Measurements from ENCODE around the gene AGAP5. TPM values are rescaled to one million over a fixed set of nuclear protein-coding genes. Genes with fewer than 3 reads are reported as not detected.

The AGAP5 gene
- total and polyA plus RNA-seq, 10 of the 15 experiments (the other 5 are each of a cell fraction or from before 2014, with no cell fraction given), result 0.68 to 8.5 (median 6.7) TPM; not detected in 1

DNA sequence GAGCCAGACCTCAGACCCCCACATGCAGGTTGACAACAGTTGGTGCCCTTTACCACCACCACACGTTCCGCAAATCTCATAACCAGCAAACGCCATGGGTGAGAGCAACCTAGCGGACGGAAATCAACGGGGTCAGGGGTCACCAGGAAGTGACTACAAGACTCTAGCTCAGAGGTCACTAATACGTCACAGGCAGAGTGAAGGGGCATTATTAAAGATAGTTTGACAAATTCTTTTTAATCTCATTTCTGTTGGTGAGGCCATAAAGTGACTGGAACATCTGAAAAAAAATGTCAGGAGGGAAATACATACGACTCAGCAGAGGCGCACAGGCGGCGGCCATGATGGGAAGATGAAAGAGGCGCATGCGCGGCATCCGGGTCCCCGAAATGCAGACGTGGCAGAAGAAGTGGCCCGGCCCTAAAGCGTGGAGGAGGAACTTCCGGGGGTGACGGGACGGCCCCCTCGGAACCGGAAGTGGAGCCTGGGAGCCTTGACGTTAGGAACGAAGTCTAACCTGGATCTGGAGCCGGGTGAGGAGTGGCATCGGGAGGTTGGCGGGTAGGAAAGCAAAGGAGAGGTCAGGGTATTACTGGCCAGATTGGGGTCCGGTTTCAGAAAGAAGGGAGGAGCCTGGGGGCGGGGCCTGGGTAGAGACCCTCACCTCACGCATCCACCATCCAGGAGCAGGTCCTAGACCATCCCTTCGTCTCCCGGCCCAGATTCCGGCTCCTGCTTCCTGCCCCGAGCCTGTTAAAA is 46.2 kb upstream of the AGAP5 start, which contains the start of gene SEC24C (continued):
- TF ChIP-seq, protein P1, sequence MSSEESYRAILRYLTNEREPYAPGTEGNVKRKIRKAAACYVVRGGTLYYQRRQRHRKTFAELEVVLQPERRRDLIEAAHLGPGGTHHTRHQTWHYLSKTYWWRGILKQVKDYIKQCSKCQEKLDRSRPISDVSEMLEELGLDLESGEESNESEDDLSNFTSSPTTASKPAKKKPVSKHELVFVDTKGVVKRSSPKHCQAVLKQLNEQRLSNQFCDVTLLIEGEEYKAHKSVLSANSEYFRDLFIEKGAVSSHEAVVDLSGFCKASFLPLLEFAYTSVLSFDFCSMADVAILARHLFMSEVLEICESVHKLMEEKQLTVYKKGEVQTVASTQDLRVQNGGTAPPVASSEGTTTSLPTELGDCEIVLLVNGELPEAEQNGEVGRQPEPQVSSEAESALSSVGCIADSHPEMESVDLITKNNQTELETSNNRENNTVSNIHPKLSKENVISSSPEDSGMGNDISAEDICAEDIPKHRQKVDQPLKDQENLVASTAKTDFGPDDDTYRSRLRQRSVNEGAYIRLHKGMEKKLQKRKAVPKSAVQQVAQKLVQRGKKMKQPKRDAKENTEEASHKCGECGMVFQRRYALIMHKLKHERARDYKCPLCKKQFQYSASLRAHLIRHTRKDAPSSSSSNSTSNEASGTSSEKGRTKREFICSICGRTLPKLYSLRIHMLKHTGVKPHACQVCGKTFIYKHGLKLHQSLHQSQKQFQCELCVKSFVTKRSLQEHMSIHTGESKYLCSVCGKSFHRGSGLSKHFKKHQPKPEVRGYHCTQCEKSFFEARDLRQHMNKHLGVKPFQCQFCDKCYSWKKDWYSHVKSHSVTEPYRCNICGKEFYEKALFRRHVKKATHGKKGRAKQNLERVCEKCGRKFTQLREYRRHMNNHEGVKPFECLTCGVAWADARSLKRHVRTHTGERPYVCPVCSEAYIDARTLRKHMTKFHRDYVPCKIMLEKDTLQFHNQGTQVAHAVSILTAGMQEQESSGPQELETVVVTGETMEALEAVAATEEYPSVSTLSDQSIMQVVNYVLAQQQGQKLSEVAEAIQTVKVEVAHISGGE (CRISPR knock-in tag; IDR thresholded peaks at IDR 0.05), result 0 out of 2 replicates have a peak, but pooled peaks have one; percentile 18
- no peak for TF ChIP-seq YBX1 (IDR thresholded peaks at IDR 0.05)
- TF ChIP-seq SUPT20H (IDR thresholded peaks at IDR 0.05; ENCODE audit: borderline replicate concordance, control insufficient read depth, low read depth, low read length), result no peak
- peak; percentile 99 for TF ChIP-seq YY1 (IDR thresholded peaks at IDR 0.05; ENCODE audit: low read depth, low read length)
- TF ChIP-seq, protein P2, sequence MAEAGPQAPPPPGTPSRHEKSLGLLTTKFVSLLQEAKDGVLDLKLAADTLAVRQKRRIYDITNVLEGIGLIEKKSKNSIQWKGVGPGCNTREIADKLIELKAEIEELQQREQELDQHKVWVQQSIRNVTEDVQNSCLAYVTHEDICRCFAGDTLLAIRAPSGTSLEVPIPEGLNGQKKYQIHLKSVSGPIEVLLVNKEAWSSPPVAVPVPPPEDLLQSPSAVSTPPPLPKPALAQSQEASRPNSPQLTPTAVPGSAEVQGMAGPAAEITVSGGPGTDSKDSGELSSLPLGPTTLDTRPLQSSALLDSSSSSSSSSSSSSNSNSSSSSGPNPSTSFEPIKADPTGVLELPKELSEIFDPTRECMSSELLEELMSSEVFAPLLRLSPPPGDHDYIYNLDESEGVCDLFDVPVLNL (IDR thresholded peaks at IDR 0.05; ENCODE audit: low read depth, low read length), result no peak
- peak; percentile 22; the same call in 1 of the 3 replicates for TF ChIP-seq POU2F2 (IDR thresholded peaks at IDR 0.05; ENCODE audit: borderline replicate concordance, low read depth, low read length)
- TF ChIP-seq, protein P3, sequence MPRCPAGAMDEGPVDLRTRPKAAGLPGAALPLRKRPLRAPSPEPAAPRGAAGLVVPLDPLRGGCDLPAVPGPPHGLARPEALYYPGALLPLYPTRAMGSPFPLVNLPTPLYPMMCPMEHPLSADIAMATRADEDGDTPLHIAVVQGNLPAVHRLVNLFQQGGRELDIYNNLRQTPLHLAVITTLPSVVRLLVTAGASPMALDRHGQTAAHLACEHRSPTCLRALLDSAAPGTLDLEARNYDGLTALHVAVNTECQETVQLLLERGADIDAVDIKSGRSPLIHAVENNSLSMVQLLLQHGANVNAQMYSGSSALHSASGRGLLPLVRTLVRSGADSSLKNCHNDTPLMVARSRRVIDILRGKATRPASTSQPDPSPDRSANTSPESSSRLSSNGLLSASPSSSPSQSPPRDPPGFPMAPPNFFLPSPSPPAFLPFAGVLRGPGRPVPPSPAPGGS (IDR thresholded peaks at IDR 0.05; ENCODE audit: borderline replicate concordance, insufficient read depth, low read depth, low read length, poor library complexity, severe bottlenecking), result no peak
- TF ChIP-seq NR2C1 (IDR thresholded peaks at IDR 0.05), result peak; percentile 98
- TF ChIP-seq BACH1 (IDR thresholded peaks at IDR 0.05; ENCODE audit: borderline replicate concordance), result no peak
- no peak for TF ChIP-seq DPF2 (IDR thresholded peaks at IDR 0.05)
- TF ChIP-seq BHLHE40 (IDR thresholded peaks at IDR 0.05; ENCODE audit: borderline replicate concordance in 1 of 2, low read depth in 2 of 2, low read length in 1 of 2), result peak; percentile 26 to 32; a peak in 1 of 4 replicates
- no peak for TF ChIP-seq RAD21 (IDR thresholded peaks at IDR 0.05; ENCODE audit: insufficient read depth, low read depth, low read length)
- TF ChIP-seq EED (IDR thresholded peaks at IDR 0.05; ENCODE audit: low read depth), result peak; percentile 68
- no peak for TF ChIP-seq STAT3 (IDR thresholded peaks at IDR 0.05; ENCODE audit: low read depth, low read length)
- TF ChIP-seq, protein P4, sequence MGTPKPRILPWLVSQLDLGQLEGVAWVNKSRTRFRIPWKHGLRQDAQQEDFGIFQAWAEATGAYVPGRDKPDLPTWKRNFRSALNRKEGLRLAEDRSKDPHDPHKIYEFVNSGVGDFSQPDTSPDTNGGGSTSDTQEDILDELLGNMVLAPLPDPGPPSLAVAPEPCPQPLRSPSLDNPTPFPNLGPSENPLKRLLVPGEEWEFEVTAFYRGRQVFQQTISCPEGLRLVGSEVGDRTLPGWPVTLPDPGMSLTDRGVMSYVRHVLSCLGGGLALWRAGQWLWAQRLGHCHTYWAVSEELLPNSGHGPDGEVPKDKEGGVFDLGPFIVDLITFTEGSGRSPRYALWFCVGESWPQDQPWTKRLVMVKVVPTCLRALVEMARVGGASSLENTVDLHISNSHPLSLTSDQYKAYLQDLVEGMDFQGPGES (IDR thresholded peaks at IDR 0.05), result no peak
- TF ChIP-seq CBFB (IDR thresholded peaks at IDR 0.05; ENCODE audit: low read depth), result no peak; the same call in 1 of the 2 replicates
- TF ChIP-seq, protein P5, sequence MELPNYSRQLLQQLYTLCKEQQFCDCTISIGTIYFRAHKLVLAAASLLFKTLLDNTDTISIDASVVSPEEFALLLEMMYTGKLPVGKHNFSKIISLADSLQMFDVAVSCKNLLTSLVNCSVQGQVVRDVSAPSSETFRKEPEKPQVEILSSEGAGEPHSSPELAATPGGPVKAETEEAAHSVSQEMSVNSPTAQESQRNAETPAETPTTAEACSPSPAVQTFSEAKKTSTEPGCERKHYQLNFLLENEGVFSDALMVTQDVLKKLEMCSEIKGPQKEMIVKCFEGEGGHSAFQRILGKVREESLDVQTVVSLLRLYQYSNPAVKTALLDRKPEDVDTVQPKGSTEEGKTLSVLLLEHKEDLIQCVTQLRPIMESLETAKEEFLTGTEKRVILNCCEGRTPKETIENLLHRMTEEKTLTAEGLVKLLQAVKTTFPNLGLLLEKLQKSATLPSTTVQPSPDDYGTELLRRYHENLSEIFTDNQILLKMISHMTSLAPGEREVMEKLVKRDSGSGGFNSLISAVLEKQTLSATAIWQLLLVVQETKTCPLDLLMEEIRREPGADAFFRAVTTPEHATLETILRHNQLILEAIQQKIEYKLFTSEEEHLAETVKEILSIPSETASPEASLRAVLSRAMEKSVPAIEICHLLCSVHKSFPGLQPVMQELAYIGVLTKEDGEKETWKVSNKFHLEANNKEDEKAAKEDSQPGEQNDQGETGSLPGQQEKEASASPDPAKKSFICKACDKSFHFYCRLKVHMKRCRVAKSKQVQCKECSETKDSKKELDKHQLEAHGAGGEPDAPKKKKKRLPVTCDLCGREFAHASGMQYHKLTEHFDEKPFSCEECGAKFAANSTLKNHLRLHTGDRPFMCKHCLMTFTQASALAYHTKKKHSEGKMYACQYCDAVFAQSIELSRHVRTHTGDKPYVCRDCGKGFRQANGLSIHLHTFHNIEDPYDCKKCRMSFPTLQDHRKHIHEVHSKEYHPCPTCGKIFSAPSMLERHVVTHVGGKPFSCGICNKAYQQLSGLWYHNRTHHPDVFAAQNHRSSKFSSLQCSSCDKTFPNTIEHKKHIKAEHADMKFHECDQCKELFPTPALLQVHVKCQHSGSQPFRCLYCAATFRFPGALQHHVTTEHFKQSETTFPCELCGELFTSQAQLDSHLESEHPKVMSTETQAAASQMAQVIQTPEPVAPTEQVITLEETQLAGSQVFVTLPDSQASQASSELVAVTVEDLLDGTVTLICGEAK (IDR thresholded peaks at IDR 0.05; ENCODE audit: borderline replicate concordance), result peak; percentile 96
- no peak for TF ChIP-seq ZZZ3 (IDR thresholded peaks at IDR 0.05; ENCODE audit: control insufficient read depth, insufficient read length, low read depth)
